Astrocyte (in vitro differentiated cells and primary cell): ENCODE results near the gene ECE2. TPM values are rescaled to one million over a fixed set of nuclear protein-coding genes. Genes with fewer than 3 reads are reported as not detected.

ENCODE experiments used
- DNase-seq: peaks from one replicate; pipeline ENCODE4 v3.0.0-alpha.2; 2010; ENCODE audit warnings: low read depth
- FAIRE-seq: peaks from 2 replicates; lab custom pipeline; 2011; peaks lifted over from hg19 to GRCh38; lab: Jason Lieb, UNC
- H2AFZ ChIP-seq: 2 replicates; pipeline ENCODE4 v1.6.0; 2012; ENCODE audit warnings: low read depth, low read length, inconsistent platforms
- H3K27ac ChIP-seq: 2 replicates; pipeline ENCODE4 v1.5.1; 2011; ENCODE audit warnings: low read depth, low read length, inconsistent platforms
- H3K27me3 ChIP-seq: 2 replicates; pipeline ENCODE4 v1.6.0; 2011; ENCODE audit warnings: low read length, inconsistent platforms; ENCODE audit not compliant: insufficient read depth
- H3K36me3 ChIP-seq: 2 replicates; pipeline ENCODE4 v1.5.1; 2011; ENCODE audit warnings: low read length, inconsistent platforms; ENCODE audit not compliant: insufficient read depth
- H3K4me1 ChIP-seq: 2 replicates; pipeline ENCODE4 v1.5.1; 2011; ENCODE audit warnings: low read length, inconsistent platforms; ENCODE audit not compliant: insufficient read depth
- H3K4me2 ChIP-seq: 2 replicates; pipeline ENCODE4 v1.6.0; 2012; ENCODE audit warnings: low read length, inconsistent platforms
- H3K4me3 ChIP-seq: 2 replicates; pipeline ENCODE4 v1.5.1; 2011; ENCODE audit warnings: low read depth, mild to moderate bottlenecking, low read length, inconsistent platforms; ENCODE audit not compliant: insufficient read depth
- H3K79me2 ChIP-seq: 2 replicates; pipeline ENCODE4 v1.6.0; 2012; ENCODE audit warnings: mild to moderate bottlenecking, low read length, inconsistent platforms; ENCODE audit not compliant: insufficient read depth
- H3K9ac ChIP-seq: 2 replicates; pipeline ENCODE4 v1.6.0; 2012; ENCODE audit warnings: mild to moderate bottlenecking, low read length, inconsistent platforms
- H3K9me3 ChIP-seq: 2 replicates; pipeline ENCODE4 v1.5.1; 2012; ENCODE audit warnings: low read depth, mild to moderate bottlenecking, low read length, inconsistent platforms; ENCODE audit not compliant: insufficient read depth
- H4K20me1 ChIP-seq: 2 replicates; pipeline ENCODE4 v1.6.0; 2012; ENCODE audit warnings: low read length, inconsistent platforms; ENCODE audit not compliant: insufficient read depth
- H3K27ac Mint-ChIP-seq: one replicate; pipeline ENCODE4 v1.8.0; 2021; ENCODE audit warnings: mild to moderate bottlenecking, mixed read lengths; ENCODE audit not compliant: unreplicated experiment
- H3K27me3 Mint-ChIP-seq: one replicate; pipeline ENCODE4 v1.8.0; 2021; ENCODE audit warnings: low read depth, mixed read lengths; ENCODE audit not compliant: unreplicated experiment
- H3K36me3 Mint-ChIP-seq: one replicate; pipeline ENCODE4 v1.8.0; 2021; ENCODE audit warnings: low read depth, mixed read lengths; ENCODE audit not compliant: unreplicated experiment
- H3K4me1 Mint-ChIP-seq: one replicate; pipeline ENCODE4 v1.8.0; 2021; ENCODE audit warnings: low read depth, mixed read lengths; ENCODE audit not compliant: unreplicated experiment
- H3K4me3 Mint-ChIP-seq: one replicate; pipeline ENCODE4 v1.8.0; 2021; ENCODE audit warnings: mild to moderate bottlenecking, moderate library complexity, mixed read lengths; ENCODE audit not compliant: unreplicated experiment
- H3K9me3 Mint-ChIP-seq: one replicate; pipeline ENCODE4 v1.8.0; 2021; ENCODE audit warnings: mild to moderate bottlenecking, mixed read lengths; ENCODE audit not compliant: unreplicated experiment
- EZH2 ChIP-seq: IDR thresholded peaks from 2 replicates; pipeline ENCODE4 v1.6.1; 2012; ENCODE audit warnings: mild to moderate bottlenecking, low read length, inconsistent platforms; ENCODE audit not compliant: insufficient read depth
- total RNA-seq: library from RNA; stranded (reverse); gene quantifications from 2 replicates; pipeline ENCODE4 v1.2.1, GENCODE V29; 2021
- TF ChIP-seq, protein P1 (sequence below): IDR thresholded peaks from 2 replicates; pipeline ENCODE4 v1.5.1; 2011; ENCODE audit warnings: low read depth, mild to moderate bottlenecking, inconsistent platforms, low read length, moderate library complexity; ENCODE audit not compliant: insufficient read depth

Gene ECE2
- total RNA-seq, 1 donor from 2014 or later = not detected

DNA sequence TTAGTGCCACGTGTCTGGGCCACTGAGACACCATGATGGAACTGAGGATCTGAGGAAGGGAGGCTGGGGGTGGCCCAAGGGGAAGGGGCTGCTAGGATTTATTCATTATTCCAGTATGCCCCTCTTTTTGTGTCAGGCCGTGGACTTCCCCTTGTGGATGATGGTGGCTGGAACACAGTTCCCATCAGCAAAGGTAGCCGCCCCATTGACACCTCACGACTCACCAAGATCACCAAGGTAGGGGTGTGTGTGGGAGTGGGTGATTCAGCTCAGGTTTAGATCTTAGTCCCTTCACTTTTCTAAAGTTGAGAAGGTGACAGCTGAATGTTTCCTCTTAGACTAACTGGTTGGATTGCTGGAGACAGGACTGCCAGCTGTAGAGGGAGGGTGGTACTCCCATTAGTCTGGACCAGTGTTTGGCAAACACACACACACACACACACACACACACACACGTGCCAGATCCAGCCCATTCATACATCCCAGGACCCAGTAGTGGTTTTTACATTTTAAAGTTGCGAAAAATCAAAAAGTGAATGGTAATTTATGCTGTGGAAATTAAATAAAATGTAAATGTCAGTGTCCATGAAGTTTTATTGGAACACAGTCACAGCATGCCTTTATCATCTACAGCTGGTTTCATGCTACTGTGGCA is 50.0 kb downstream of the ECE2 start:
- Histone ChIP-seq H3K9ac (no peak overlapping the region), H4K20me1 (peaks cover 98% of the 10 kb centered on the region), H3K4me1 (peaks cover under 1% of the 10 kb centered on the region), H3K27ac (no peak overlapping the region), H3K4me3 (no peak overlapping the region), H3K36me3 (peaks cover 88% of the 10 kb centered on the region), H3K9me3 (no peaks in the 10 kb centered on the region), H2AFZ (no peak overlapping the region), H3K4me2 (no peak overlapping the region), H3K79me2 (peaks cover 93% of the 10 kb centered on the region), H3K27me3 (no peaks in the 10 kb centered on the region)
- no peak for DNase-seq
- Mint-ChIP-seq H3K4me3 (no peak overlapping the region), H3K4me1 (peaks cover 5% of the 10 kb centered on the region), H3K9me3 (no peaks in the 10 kb centered on the region), H3K27me3 (no peaks in the 10 kb centered on the region), H3K36me3 (peaks cover 59% of the 10 kb centered on the region), H3K27ac (no peak overlapping the region)
- TF ChIP-seq EZH2 = no peak
- TF ChIP-seq, protein P1, sequence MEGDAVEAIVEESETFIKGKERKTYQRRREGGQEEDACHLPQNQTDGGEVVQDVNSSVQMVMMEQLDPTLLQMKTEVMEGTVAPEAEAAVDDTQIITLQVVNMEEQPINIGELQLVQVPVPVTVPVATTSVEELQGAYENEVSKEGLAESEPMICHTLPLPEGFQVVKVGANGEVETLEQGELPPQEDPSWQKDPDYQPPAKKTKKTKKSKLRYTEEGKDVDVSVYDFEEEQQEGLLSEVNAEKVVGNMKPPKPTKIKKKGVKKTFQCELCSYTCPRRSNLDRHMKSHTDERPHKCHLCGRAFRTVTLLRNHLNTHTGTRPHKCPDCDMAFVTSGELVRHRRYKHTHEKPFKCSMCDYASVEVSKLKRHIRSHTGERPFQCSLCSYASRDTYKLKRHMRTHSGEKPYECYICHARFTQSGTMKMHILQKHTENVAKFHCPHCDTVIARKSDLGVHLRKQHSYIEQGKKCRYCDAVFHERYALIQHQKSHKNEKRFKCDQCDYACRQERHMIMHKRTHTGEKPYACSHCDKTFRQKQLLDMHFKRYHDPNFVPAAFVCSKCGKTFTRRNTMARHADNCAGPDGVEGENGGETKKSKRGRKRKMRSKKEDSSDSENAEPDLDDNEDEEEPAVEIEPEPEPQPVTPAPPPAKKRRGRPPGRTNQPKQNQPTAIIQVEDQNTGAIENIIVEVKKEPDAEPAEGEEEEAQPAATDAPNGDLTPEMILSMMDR = no peak
- FAIRE-seq = no peak

DNA sequence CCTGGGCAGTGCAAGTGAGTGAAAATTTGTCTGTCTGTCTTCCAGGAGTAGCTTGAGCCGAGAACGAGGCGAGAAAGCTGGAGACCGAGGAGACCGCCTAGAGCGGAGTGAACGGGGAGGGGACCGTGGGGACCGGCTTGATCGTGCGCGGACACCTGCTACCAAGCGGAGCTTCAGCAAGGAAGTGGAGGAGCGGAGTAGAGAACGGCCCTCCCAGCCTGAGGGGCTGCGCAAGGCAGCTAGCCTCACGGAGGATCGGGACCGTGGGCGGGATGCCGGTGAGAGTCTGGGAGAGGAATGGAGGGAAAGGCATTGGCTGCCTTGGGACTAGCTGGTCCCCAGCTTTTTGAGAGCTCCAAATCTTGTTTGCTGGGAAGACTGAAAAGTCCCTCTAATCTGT is 51.3 kb downstream of the ECE2 start:
- Mint-ChIP-seq H3K4me3 (peak overlapping the region; percentile 34), H3K9me3 (no peaks in the 10 kb centered on the region), H3K27ac (no peak overlapping the region), H3K36me3 (peaks cover 60% of the 10 kb centered on the region), H3K27me3 (no peaks in the 10 kb centered on the region), H3K4me1 (peaks cover 15% of the 10 kb centered on the region)
- no peak overlapping the region for H3K4me2 ChIP-seq
- H2AFZ ChIP-seq = no peak overlapping the region
- H3K27me3 ChIP-seq = no peaks in the 10 kb centered on the region
- no peak overlapping the region for H3K9ac ChIP-seq
- H3K36me3 ChIP-seq = peaks cover 87% of the 10 kb centered on the region
- peaks cover 98% of the 10 kb centered on the region for H4K20me1 ChIP-seq
- TF ChIP-seq, protein P1 = no peak
- no peak for TF ChIP-seq EZH2
- no peak for DNase-seq
- no peak overlapping the region for H3K27ac ChIP-seq
- H3K79me2 ChIP-seq = peaks cover 90% of the 10 kb centered on the region
- no peaks in the 10 kb centered on the region for H3K9me3 ChIP-seq
- peaks cover 12% of the 10 kb centered on the region for H3K4me1 ChIP-seq
- no peak overlapping the region for H3K4me3 ChIP-seq
- FAIRE-seq = no peak

DNA sequence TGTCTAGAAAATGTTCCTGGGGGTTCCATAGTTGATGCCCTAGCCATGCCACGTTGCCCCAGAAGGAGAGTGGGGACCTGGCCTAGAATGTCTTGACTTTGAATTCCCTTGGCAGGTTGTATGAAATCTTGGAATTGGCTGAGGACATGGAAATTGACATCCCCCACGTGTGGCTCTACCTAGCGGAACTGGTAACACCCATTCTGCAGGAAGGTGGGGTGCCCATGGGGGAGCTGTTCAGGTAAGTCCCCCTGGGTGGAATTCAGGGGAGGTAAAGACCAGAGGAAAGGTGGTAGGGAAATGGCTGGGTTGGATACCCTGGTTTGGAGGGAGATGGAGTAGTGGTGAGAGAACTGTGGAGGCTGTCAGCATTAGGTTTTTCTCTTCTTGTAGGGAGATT is 52.7 kb downstream of the ECE2 start:
- Histone ChIP-seq H3K4me3 (no peak overlapping the region), H3K79me2 (peaks cover 90% of the 10 kb centered on the region), H3K27ac (no peak overlapping the region), H3K9me3 (no peaks in the 10 kb centered on the region), H3K4me2 (no peak overlapping the region), H3K27me3 (no peaks in the 10 kb centered on the region), H3K9ac (no peak overlapping the region), H2AFZ (no peak overlapping the region), H4K20me1 (peaks cover 98% of the 10 kb centered on the region), H3K36me3 (peaks cover 85% of the 10 kb centered on the region), H3K4me1 (peaks cover 25% of the 10 kb centered on the region)
- no peak for DNase-seq
- Mint-ChIP-seq H3K27me3 (no peaks in the 10 kb centered on the region), H3K9me3 (no peaks in the 10 kb centered on the region), H3K4me3 (no peak overlapping the region), H3K27ac (peak overlapping the region; percentile 44), H3K36me3 (peaks cover 65% of the 10 kb centered on the region), H3K4me1 (peaks cover 25% of the 10 kb centered on the region)
- no peak for TF ChIP-seq EZH2
- TF ChIP-seq, protein P1 = no peak
- FAIRE-seq = no peak
